OCI-LY7 (cell line): ENCODE data around the gene MTOR. TPM values are rescaled to one million over a fixed set of nuclear protein-coding genes. Genes with fewer than 3 reads are reported as not detected.

ENCODE experiments used
- BruUV-seq: library from RNA; stranded (reverse); fragments of 400-500 nt; replicated peaks from 2 replicates; lab custom pipeline; 2021; lab: Mats Ljungman, UMichigan
- CTCF ChIA-PET: fragments of 300-600 bp; sonication (Branson Sonifier 250); formaldehyde crosslinking; loops from one replicate; lab custom pipeline; 2022; ENCODE audit warnings: antibody characterized with exemption; ENCODE audit not compliant: unreplicated experiment; lab: Charles Lee
- POLR2A ChIA-PET: fragments of 300-600 bp; sonication (Branson Sonifier 250); formaldehyde crosslinking; loops from one replicate; lab custom pipeline; 2022; ENCODE audit warnings: antibody characterized with exemption; lab: Charles Lee
- DNase-seq: peaks from one replicate; pipeline ENCODE4 v3.0.0-alpha.2; 2015; ENCODE audit warnings: low spot score
- H2AFZ ChIP-seq: fragments of 200-600 bp; sonication (generic), shearing (Covaris generic); 2 replicates; pipeline ENCODE4 v1.6.1; 2014; ENCODE audit warnings: mild to moderate bottlenecking, antibody characterized with exemption, low read length, moderate library complexity
- H3K27ac ChIP-seq: fragments of 200-600 bp; sonication (generic); 2 replicates; pipeline ENCODE4 v1.5.1; 2014; ENCODE audit warnings: mixed run types, low read depth, mild to moderate bottlenecking, moderate library complexity, low read length, inconsistent platforms; ENCODE audit not compliant: poor library complexity, severe bottlenecking
- H3K36me3 ChIP-seq: fragments of 200-600 bp; sonication (generic); 2 replicates; pipeline ENCODE4 v1.6.1; 2014; ENCODE audit warnings: mild to moderate bottlenecking, antibody characterized with exemption, low read length, moderate library complexity, mixed read lengths; ENCODE audit not compliant: insufficient read depth
- H3K4me1 ChIP-seq: fragments of 200-600 bp; sonication (generic); 2 replicates; pipeline ENCODE4 v1.5.1; 2014; ENCODE audit warnings: mild to moderate bottlenecking, low read length; ENCODE audit not compliant: insufficient read depth, poor library complexity, severe bottlenecking
- H3K4me2 ChIP-seq: fragments of 200-600 bp; sonication (generic); 2 replicates; pipeline ENCODE4 v1.6.1; 2014; ENCODE audit warnings: mild to moderate bottlenecking, low read length
- H3K4me3 ChIP-seq: fragments of 200-600 bp; sonication (generic); 2 replicates; pipeline ENCODE4 v1.5.1; 2014; ENCODE audit warnings: mild to moderate bottlenecking, low read depth, low read length; ENCODE audit not compliant: poor library complexity, severe bottlenecking
- H3K79me2 ChIP-seq: fragments of 200-600 bp; sonication (generic); 2 replicates; pipeline ENCODE4 v1.6.1; 2016; ENCODE audit warnings: low read depth, mild to moderate bottlenecking, low read length, moderate library complexity, mixed read lengths; ENCODE audit not compliant: insufficient read depth
- H3K9me2 ChIP-seq: fragments of 200-600 bp; sonication (generic); 2 replicates; pipeline ENCODE4 v1.6.1; 2016; ENCODE audit warnings: mild to moderate bottlenecking, low read length, mixed read lengths; ENCODE audit not compliant: insufficient read depth
- H3K9me3 ChIP-seq: fragments of 200-600 bp; sonication (generic); 2 replicates; pipeline ENCODE4 v1.6.1; 2014; ENCODE audit warnings: mild to moderate bottlenecking, mixed run types, low read length, mixed read lengths
- H4K20me1 ChIP-seq: fragments of 200-600 bp; sonication (generic); 2 replicates; pipeline ENCODE4 v1.6.1; 2014; ENCODE audit warnings: mild to moderate bottlenecking, antibody characterized with exemption, low read length, moderate library complexity, mixed read lengths; ENCODE audit not compliant: insufficient read depth
- CTCF ChIP-seq: fragments of 200-600 bp; sonication (generic); conservative IDR thresholded peaks from 2 replicates; pipeline ENCODE4 v1.5.1; 2014; ENCODE audit warnings: mild to moderate bottlenecking, antibody characterized with exemption, low read length, moderate library complexity, mixed read lengths
- EZH2phosphoT487 ChIP-seq: fragments of 200-600 bp; sonication (generic); IDR thresholded peaks from 2 replicates; pipeline ENCODE4 v1.6.1; 2018; ENCODE audit warnings: low read depth, borderline replicate concordance, mild to moderate bottlenecking, mixed run types, antibody characterized with exemption, low read length, moderate library complexity, mixed read lengths
- intact Hi-C: fragments of 100-400 bp; cut with micrococcal nuclease; formaldehyde crosslinking; loops from one replicate; pipeline ENCODE4 v1.10.0; 2022; ENCODE audit not compliant: unreplicated experiment
- total RNA-seq, 2 experiments: library from RNA; depleted of rRNA in 1 of 2; stranded (reverse); fragments of >200 nt in 1 of 2; shearing (Covaris generic) in 1 of 2; gene quantifications; 2 replicates each; pipeline ENCODE4 v1.2.3, GENCODE V29; 2014 to 2022

Gene MTOR
- total RNA-seq, 2 experiments from 2014 or later: 41.1 to 58.6 TPM

- H3K9me2 ChIP-seq: no peaks in the 10 kb centered on the region
- H3K79me2 ChIP-seq: no peaks in the 10 kb centered on the region
- H4K20me1 ChIP-seq: no peaks in the 10 kb centered on the region
- H3K9me3 ChIP-seq: no peaks in the 10 kb centered on the region
- ChIA-PET CTCF (no interaction called here), POLR2A (no interaction called here)
- peaks cover 19% of the 10 kb centered on the region for H3K4me1 ChIP-seq
- H3K27ac ChIP-seq: no peak overlapping the region
- BruUV-seq: no TSS peak
- no peak for TF ChIP-seq EZH2phosphoT487
- no peak for TF ChIP-seq CTCF
- no peak overlapping the region for H2AFZ ChIP-seq
- no peak overlapping the region for H3K4me2 ChIP-seq
- peaks cover 92% of the 10 kb centered on the region for H3K36me3 ChIP-seq
- no peak overlapping the region for H3K4me3 ChIP-seq
- DNase-seq: no peak
- intact Hi-C loops: no loop called here
These were observed 193.5 kb downstream of the MTOR start for GRCh38 chr1:11068600-11069473.

GRCh38 chr1:11067716-11068599, 194.4 kb downstream of the MTOR start:
- no peaks in the 10 kb centered on the region for H4K20me1 ChIP-seq
- peaks cover 13% of the 10 kb centered on the region for H3K4me1 ChIP-seq
- no peak for TF ChIP-seq EZH2phosphoT487
- no peak for TF ChIP-seq CTCF
- no peak overlapping the region for H3K4me2 ChIP-seq
- no peak overlapping the region for H2AFZ ChIP-seq
- POLR2A ChIA-PET: no interaction called here
- intact Hi-C loops: no loop called here
- H3K4me3 ChIP-seq: no peak overlapping the region
- no peak for DNase-seq
- no peaks in the 10 kb centered on the region for H3K9me3 ChIP-seq
- H3K27ac ChIP-seq: no peak overlapping the region
- no peaks in the 10 kb centered on the region for H3K79me2 ChIP-seq
- CTCF ChIA-PET: no interaction called here
- peaks cover 91% of the 10 kb centered on the region for H3K36me3 ChIP-seq
- H3K9me2 ChIP-seq: no peaks in the 10 kb centered on the region
- BruUV-seq: no TSS peak
